Measurements from ENCODE around the gene ORAI2.
"Not testable (repeated sequence)": the region's sequence is repeated elsewhere in the genome, so short reads cannot be mapped to it uniquely, and the experiment has no call there.

Gene ORAI2

DNA sequence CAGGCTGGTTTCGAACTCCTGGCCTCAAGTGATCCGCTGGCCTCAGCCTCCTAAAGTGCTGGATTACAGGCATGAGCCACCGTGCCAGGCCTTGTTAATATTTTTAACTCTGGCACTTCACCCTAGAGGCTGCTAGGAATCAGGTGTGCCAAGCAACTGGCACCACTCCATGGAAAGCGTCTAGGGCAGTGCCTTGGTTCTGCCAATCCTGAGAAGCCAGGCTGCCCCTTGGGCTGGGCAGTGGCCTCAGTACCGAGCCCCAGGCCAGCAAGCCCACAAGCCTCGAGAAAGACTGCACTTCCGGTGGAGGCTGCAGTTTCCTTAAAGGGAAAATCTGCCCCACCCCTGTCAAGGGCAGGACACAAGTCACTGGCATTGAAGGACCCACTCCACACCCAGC is 19.9 kb downstream of the ORAI2 start:
- peaks cover 23 to 38% (median 30%) of the 10 kb centered on the region in 3 donors for H3K36me3 ChIP-seq
- TF ChIP-seq, protein P1, sequence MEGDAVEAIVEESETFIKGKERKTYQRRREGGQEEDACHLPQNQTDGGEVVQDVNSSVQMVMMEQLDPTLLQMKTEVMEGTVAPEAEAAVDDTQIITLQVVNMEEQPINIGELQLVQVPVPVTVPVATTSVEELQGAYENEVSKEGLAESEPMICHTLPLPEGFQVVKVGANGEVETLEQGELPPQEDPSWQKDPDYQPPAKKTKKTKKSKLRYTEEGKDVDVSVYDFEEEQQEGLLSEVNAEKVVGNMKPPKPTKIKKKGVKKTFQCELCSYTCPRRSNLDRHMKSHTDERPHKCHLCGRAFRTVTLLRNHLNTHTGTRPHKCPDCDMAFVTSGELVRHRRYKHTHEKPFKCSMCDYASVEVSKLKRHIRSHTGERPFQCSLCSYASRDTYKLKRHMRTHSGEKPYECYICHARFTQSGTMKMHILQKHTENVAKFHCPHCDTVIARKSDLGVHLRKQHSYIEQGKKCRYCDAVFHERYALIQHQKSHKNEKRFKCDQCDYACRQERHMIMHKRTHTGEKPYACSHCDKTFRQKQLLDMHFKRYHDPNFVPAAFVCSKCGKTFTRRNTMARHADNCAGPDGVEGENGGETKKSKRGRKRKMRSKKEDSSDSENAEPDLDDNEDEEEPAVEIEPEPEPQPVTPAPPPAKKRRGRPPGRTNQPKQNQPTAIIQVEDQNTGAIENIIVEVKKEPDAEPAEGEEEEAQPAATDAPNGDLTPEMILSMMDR (IDR thresholded peaks at IDR 0.05), result no peak
- DNase-seq, result no peak

DNA sequence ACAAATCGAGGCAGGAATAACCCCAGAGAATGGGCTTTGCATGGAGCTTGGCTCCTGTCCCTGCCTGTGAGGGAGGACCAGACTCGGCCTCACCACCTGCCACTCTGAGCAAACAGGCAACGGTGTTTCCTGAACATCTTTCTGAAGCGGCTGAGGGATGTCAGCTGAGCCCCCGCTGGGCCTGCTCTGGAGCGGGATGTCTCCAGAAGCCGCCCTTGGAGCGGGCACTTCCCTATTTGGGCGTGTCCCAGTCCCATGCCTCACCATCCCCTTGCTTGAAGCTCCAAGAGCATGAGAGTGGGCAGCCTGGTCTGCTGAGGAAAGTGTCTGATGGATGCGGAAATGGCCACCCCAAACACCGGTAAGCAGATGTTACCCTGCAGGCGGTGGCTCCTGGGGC is 21.1 kb downstream of the ORAI2 start:
- no peak for DNase-seq
- intact Hi-C loops (cut with DNase I; ENCODE audit: low total_unique reads), result no loop called here
- TF ChIP-seq, protein P1 (IDR thresholded peaks at IDR 0.05), result no peak
- Histone ChIP-seq H3K36me3 (peaks cover 33 to 49% (median 39%) of the 10 kb centered on the region in 3 donors), H3K27me3 (no peaks in the 10 kb centered on the region), H3K27ac (no peak overlapping the region), H3K4me3 (no peak overlapping the region), H3K4me1 (no peaks in the 10 kb centered on the region), H3K9me3 (no peaks in the 10 kb centered on the region)

More for the DNA sequence above, 19.9 kb downstream of the ORAI2 start:
- no peak overlapping the region for H3K4me3 ChIP-seq
- no peaks in the 10 kb centered on the region for H3K4me1 ChIP-seq
- H3K27ac ChIP-seq, result no peak overlapping the region
- H3K9me3 ChIP-seq, result no peaks in the 10 kb centered on the region
- H3K27me3 ChIP-seq, result no peaks in the 10 kb centered on the region
- intact Hi-C loops (cut with DNase I; ENCODE audit: low total_unique reads), result no loop called here

DNA sequence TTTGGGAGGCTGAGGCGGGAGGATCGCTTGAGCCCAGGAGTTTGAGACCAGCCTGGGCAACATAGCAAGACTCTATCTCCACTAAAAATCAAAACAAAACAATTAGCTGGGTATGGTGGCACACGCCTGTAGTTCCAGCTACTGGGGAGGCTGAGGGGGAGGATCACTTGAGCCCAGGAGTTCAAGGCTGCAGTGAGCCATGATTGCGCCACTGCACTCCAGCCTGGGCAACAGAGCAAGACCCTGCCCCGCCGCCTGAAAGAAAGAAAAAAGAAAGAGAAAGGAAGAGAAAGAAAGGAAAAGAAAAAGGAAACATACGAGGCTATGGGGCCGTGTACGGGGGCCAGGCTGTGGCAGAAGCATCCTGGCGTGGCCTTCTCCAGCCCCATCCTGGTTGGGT is 21.6 kb downstream of the ORAI2 start:
- H3K27me3 ChIP-seq; H3K4me1 ChIP-seq; intact Hi-C loops (cut with DNase I; ENCODE audit: low total_unique reads); DNase-seq; H3K27ac ChIP-seq; H3K9me3 ChIP-seq; H3K4me3 ChIP-seq: not testable (repeated sequence)
- H3K36me3 ChIP-seq, result peaks cover 34 to 53% (median 40%) of the 10 kb centered on the region in 3 donors

DNA sequence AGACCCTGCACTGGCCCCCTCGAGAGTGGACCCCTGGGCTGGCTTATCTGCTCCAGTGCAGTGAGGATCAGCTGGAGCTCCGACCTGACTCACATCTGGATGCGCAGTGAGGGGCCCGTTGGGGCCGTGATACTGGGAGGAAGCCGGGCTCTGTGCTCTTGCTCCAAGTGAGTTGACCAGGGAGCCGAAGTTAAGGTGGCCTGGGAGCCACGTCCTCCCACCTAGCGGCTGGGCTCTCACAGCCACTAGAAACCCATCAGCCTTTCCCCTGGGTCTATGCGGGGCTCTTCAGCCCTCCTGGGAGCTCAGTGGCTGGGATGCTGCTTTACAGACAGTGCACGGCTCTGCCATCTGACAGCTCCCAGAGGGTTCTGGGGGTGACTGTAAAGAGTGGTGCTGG is 22.2 kb downstream of the ORAI2 start:
- peaks cover 34 to 53% (median 40%) of the 10 kb centered on the region in 3 donors for H3K36me3 ChIP-seq
- H3K27me3 ChIP-seq, result no peaks in the 10 kb centered on the region
- no peaks in the 10 kb centered on the region for H3K9me3 ChIP-seq
- no peak for DNase-seq
- intact Hi-C loops (cut with DNase I; ENCODE audit: low total_unique reads), result no loop called here
- H3K4me1 ChIP-seq, result no peaks in the 10 kb centered on the region
- TF ChIP-seq, protein P1 (IDR thresholded peaks at IDR 0.05), result no peak
- H3K4me3 ChIP-seq, result no peak overlapping the region
- no peak overlapping the region for H3K27ac ChIP-seq

DNA sequence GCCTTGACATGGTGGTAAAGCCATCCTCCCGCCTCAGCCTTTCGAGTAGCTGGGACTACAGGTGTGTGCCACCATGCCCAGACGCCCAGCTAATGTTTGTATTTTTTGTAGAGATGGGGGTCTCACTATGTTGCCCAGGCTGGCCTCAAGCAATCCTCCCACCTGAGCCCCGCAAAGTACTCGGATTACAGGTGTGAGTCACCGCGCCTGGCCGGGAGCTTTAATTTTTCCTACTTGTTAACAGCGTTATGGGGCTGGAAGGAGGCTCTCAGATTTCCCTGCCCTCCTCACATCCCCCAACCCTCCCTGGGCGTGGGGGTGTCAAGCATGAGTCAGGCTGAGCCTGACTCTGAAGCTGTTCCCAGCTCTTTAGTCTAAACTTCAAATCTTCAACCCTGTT is 23.0 kb downstream of the ORAI2 start:
- H3K27me3 ChIP-seq, result no peaks in the 10 kb centered on the region
- no peaks in the 10 kb centered on the region for H3K4me1 ChIP-seq
- DNase-seq, result no peak
- peaks cover 34 to 53% (median 40%) of the 10 kb centered on the region in 3 donors for H3K36me3 ChIP-seq
- TF ChIP-seq, protein P1 (IDR thresholded peaks at IDR 0.05), result no peak
- no peaks in the 10 kb centered on the region for H3K9me3 ChIP-seq
- intact Hi-C loops (cut with DNase I; ENCODE audit: low total_unique reads), result no loop called here
- H3K27ac ChIP-seq, result no peak overlapping the region
- no peak overlapping the region for H3K4me3 ChIP-seq

DNA sequence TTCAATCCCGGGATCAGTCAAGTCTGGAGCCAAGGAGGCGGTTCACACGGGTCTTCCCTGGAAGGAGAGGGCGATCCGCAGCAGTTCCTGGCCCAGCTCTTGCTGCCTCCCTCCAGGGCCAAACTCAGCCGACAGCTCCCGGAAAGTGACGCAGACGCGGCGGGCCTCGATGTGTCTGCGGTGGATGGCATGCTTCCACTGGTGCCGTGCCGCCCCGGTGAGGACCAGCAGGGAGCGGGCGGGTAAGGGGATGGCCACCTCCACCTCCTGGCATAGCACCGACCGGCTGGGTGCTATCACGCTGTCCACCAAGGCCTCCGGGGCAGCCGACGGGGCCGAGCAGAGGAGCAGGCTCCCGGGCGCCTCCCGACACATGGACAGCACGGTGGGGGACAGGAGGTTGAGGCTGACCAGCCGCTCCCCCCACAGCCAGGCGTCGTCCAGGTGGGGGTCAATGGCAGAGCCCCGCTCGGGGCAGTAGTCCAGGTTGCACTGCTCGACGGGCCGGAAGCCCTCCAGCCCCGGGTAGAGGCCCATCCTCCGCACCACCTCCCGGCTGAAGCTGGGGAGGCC is 24.1 kb downstream of the ORAI2 start:
- Histone ChIP-seq H3K36me3 (peaks cover 34 to 53% (median 40%) of the 10 kb centered on the region in 3 donors), H3K27ac (no peak overlapping the region), H3K27me3 (no peaks in the 10 kb centered on the region), H3K9me3 (no peaks in the 10 kb centered on the region), H3K4me1 (peaks cover 0 to 2% (median 0%) of the 10 kb centered on the region in 4 donors), H3K4me3 (no peak overlapping the region)
- intact Hi-C loops (cut with DNase I; ENCODE audit: low total_unique reads), result no loop called here
- TF ChIP-seq, protein P1 (IDR thresholded peaks at IDR 0.05), result no peak
- no peak for DNase-seq

Data from tibial artery (tissue), 4 donors.